Common myeloid progenitor, CD34-positive (primary cell): Measurements from ENCODE around the gene GLCE.
A peak's percentile ranks its signal among the peaks of the same experiment; 100 is the strongest.

Experiments used
- CTCF ChIA-PET: fragments of 350-600 bp; sonication (Branson Sonifier 250); formaldehyde crosslinking; loops from one replicate; lab custom pipeline; 2021; ENCODE audit warnings: antibody characterized with exemption; lab: Charles Lee
- POLR2A ChIA-PET: fragments of 350-600 bp; sonication (Branson Sonifier 250); formaldehyde crosslinking; loops from one replicate; lab custom pipeline; 2021; ENCODE audit warnings: antibody characterized with exemption; lab: Charles Lee
- DNase-seq, 3 donors: peaks; one replicate each; pipeline versions ENCODE4 v3.0.0 to v3.0.0-alpha.2; 2013
- H3K27ac ChIP-seq, 2 experiments: 1 replicate in 1 of 2; 2 replicates in 1 of 2; pipeline ENCODE4 v1.7.0; 2013; ENCODE audit warnings: inconsistent platforms in 2 of 2, low read length in 2 of 2, mild to moderate bottlenecking in 2 of 2, low read depth in 1 of 2, moderate library complexity in 1 of 2; ENCODE audit not compliant: severe bottlenecking in 2 of 2, insufficient read depth in 1 of 2, poor library complexity in 1 of 2
- H3K27me3 ChIP-seq, 5 experiments: replicated peaks in 2 of 5; 1 replicate in 3 of 5; 2 replicates in 2 of 5; pipeline versions ENCODE4 v1.6.1 to v1.7.0; 2013; ENCODE audit warnings: low read length in 4 of 5, mild to moderate bottlenecking in 2 of 5, moderate library complexity in 2 of 5, inconsistent platforms in 1 of 5; ENCODE audit not compliant: insufficient read depth in 5 of 5, control insufficient read depth in 4 of 5
- H3K36me3 ChIP-seq, 4 experiments: 1 replicate in 2 of 4; 2 replicates in 2 of 4; pipeline versions ENCODE4 v1.6.1 to v1.7.0; 2013; ENCODE audit warnings: low read length in 3 of 4, control low read depth in 1 of 4, mild to moderate bottlenecking in 1 of 4; ENCODE audit not compliant: control insufficient read depth in 4 of 4, insufficient read depth in 4 of 4
- H3K4me1 ChIP-seq, 4 experiments: 1 replicate in 3 of 4; 2 replicates in 1 of 4; pipeline versions ENCODE4 v1.6.1 to v1.7.1; 2013; ENCODE audit warnings: low read length in 3 of 4, mild to moderate bottlenecking in 3 of 4, control low read depth in 1 of 4, inconsistent platforms in 1 of 4, moderate library complexity in 1 of 4; ENCODE audit not compliant: control insufficient read depth in 4 of 4, insufficient read depth in 4 of 4; ENCODE audit errors: control extremely low read depth in 1 of 4
- H3K4me3 ChIP-seq, 7 experiments: 1 replicate in 4 of 7; 2 replicates in 3 of 7; pipeline versions ENCODE4 v1.5.1 to v1.7.0; 2013; ENCODE audit warnings: mild to moderate bottlenecking in 7 of 7, low read length in 6 of 7, moderate library complexity in 6 of 7, inconsistent platforms in 2 of 7, low read depth in 2 of 7, control low read depth in 1 of 7; ENCODE audit not compliant: insufficient read depth in 4 of 7, control insufficient read depth in 1 of 7; ENCODE audit errors: extremely low read depth in 1 of 7
- H3K9me3 ChIP-seq, 5 experiments: 1 replicate in 4 of 5; 2 replicates in 1 of 5; pipeline versions ENCODE4 v1.6.1 to v1.7.1; 2013; ENCODE audit warnings: low read length in 4 of 5, mild to moderate bottlenecking in 2 of 5, inconsistent platforms in 1 of 5, low read depth in 1 of 5, moderate library complexity in 1 of 5; ENCODE audit not compliant: control insufficient read depth in 4 of 5, insufficient read depth in 2 of 5; ENCODE audit errors: control extremely low read depth in 1 of 5
- WGBS: methylation state at CpG from one replicate; pipeline ENCODE4 v1.1.5; 2013; ENCODE audit not compliant: insufficient coverage; 5-methylcytosine and 5-hydroxymethylcytosine counted together

GLCE gene

GRCh38 chr15:69135499-69135898, 24.9 kb upstream of the GLCE start:
- CTCF ChIA-PET = no interaction called here

GRCh38 chr15:69138963-69139362, 21.5 kb upstream of the GLCE start:
- no peaks in the 10 kb centered on the region for H3K36me3 ChIP-seq
- peaks cover 0 to 4% (median 0%) of the 10 kb centered on the region in 5 experiments for H3K9me3 ChIP-seq
- 87% methylated on average over 4 of the region's 4 CpGs for WGBS
- no peak overlapping the region for H3K27ac ChIP-seq
- ChIA-PET CTCF (interaction anchor here (1.1 to 1.2 kb wide), 2 partner anchors 17 to 22 kb away, joined by 3 read pairs; partner anchors contain the start of gene GLCE), POLR2A (interaction anchor here (0.7 kb wide), 1 partner anchor 19 kb away, joined by 4 read pairs; no protein-coding TSS in a partner anchor)
- peaks cover 0 to 9% (median 2%) of the 10 kb centered on the region in 5 experiments for H3K27me3 ChIP-seq
- H3K4me1 ChIP-seq = no peaks in the 10 kb centered on the region
- no peak for DNase-seq
- no peak overlapping the region for H3K4me3 ChIP-seq

More at GRCh38 chr15:69135499-69135898, 24.9 kb upstream of the GLCE start:
- Histone ChIP-seq H3K9me3 (no peaks in the 10 kb centered on the region), H3K27ac (no peak overlapping the region), H3K4me3 (no peak overlapping the region), H3K4me1 (peaks cover 0 to 16% (median 0%) of the 10 kb centered on the region in 4 experiments), H3K27me3 (peaks cover 0 to 9% (median 2%) of the 10 kb centered on the region in 5 experiments), H3K36me3 (no peaks in the 10 kb centered on the region)
- POLR2A ChIA-PET = no interaction called here
- DNase-seq = no peak
- WGBS = 100% methylated on average over 2 of the region's 2 CpGs

GRCh38 chr15:69140306-69140705, 20.1 kb upstream of the GLCE start:
- Histone ChIP-seq H3K4me3 (no peak overlapping the region), H3K36me3 (no peaks in the 10 kb centered on the region), H3K27ac (no peak overlapping the region), H3K27me3 (peaks cover 0 to 9% (median 2%) of the 10 kb centered on the region in 5 experiments), H3K4me1 (no peaks in the 10 kb centered on the region), H3K9me3 (peaks cover 0 to 4% (median 0%) of the 10 kb centered on the region in 5 experiments)
- ChIA-PET POLR2A (interaction anchor here (0.7 kb wide), 1 partner anchor 642 kb away, joined by 3 read pairs; no protein-coding TSS in a partner anchor), CTCF (interaction anchor here (0.8 to 1.1 kb wide), 2 partner anchors 15 to 20 kb away, joined by 3 read pairs; partner anchors contain the start of gene GLCE)
- no peak for DNase-seq
- 91% methylated on average over 10 of the region's 13 CpGs for WGBS

- no peaks in the 10 kb centered on the region for H3K36me3 ChIP-seq
- DNase-seq = peak in 2 of 3 donors; percentile 14 to 15
- peaks cover 0 to 9% (median 2%) of the 10 kb centered on the region in 5 experiments for H3K27me3 ChIP-seq
- H3K4me1 ChIP-seq = no peaks in the 10 kb centered on the region
- no peak overlapping the region for H3K27ac ChIP-seq
- ChIA-PET CTCF (no interaction called here), POLR2A (no interaction called here)
- H3K9me3 ChIP-seq = peaks cover 0 to 4% (median 0%) of the 10 kb centered on the region in 5 experiments
- WGBS = 100% methylated on average over 2 of the region's 3 CpGs
- no peak overlapping the region for H3K4me3 ChIP-seq
Measured at GRCh38 chr15:69141286-69141701, 19.1 kb upstream of the GLCE start.

GRCh38 chr15:69141833-69142232, 18.6 kb upstream of the GLCE start:
- CTCF ChIA-PET = no interaction called here
- H3K36me3 ChIP-seq = no peaks in the 10 kb centered on the region
- POLR2A ChIA-PET = no interaction called here
- no peak for DNase-seq
- H3K27ac ChIP-seq = no peak overlapping the region
- H3K4me1 ChIP-seq = no peaks in the 10 kb centered on the region
- H3K4me3 ChIP-seq = no peak overlapping the region
- peaks cover 0 to 9% (median 2%) of the 10 kb centered on the region in 5 experiments for H3K27me3 ChIP-seq
- peaks cover 0 to 4% (median 0%) of the 10 kb centered on the region in 5 experiments for H3K9me3 ChIP-seq
- 100% methylated on average over 1 of the region's 1 CpG for WGBS

- Histone ChIP-seq H3K27me3 (peaks cover 0 to 7% (median 2%) of the 10 kb centered on the region in 5 experiments), H3K36me3 (no peaks in the 10 kb centered on the region), H3K4me1 (no peaks in the 10 kb centered on the region), H3K9me3 (peaks cover 0 to 4% (median 0%) of the 10 kb centered on the region in 5 experiments), H3K4me3 (no peak overlapping the region), H3K27ac (no peak overlapping the region)
- no peak for DNase-seq
- ChIA-PET POLR2A (no interaction called here), CTCF (interaction anchor here (1.6 kb wide), 1 partner anchor 125 kb away, joined by 5 read pairs; no protein-coding TSS in a partner anchor)
- 94% methylated on average over 2 of the region's 4 CpGs for WGBS
Measured at GRCh38 chr15:69143756-69144436, 16.5 kb upstream of the GLCE start.

- no peaks in the 10 kb centered on the region for H3K36me3 ChIP-seq
- H3K4me3 ChIP-seq = no peak overlapping the region
- ChIA-PET POLR2A (no interaction called here), CTCF (no interaction called here)
- DNase-seq = no peak
- 100% methylated on average over 2 of the region's 5 CpGs for WGBS
- H3K9me3 ChIP-seq = peaks cover 0 to 4% (median 0%) of the 10 kb centered on the region in 5 experiments
- H3K27ac ChIP-seq = no peak overlapping the region
- H3K27me3 ChIP-seq = peaks cover 0 to 4% (median 2%) of the 10 kb centered on the region in 5 experiments
- no peaks in the 10 kb centered on the region for H3K4me1 ChIP-seq
Measured at GRCh38 chr15:69144530-69144929, 15.9 kb upstream of the GLCE start.
